GM18507 (cell line): ENCODE data around the gene SDSL.

Experiments
- DNase-seq: peaks from one replicate; pipeline ENCODE4 v3.0.0; 2011; ENCODE audit warnings: low read depth; ENCODE audit not compliant: insufficient read length; ENCODE audit errors: extremely low spot score
- FAIRE-seq: peaks from 2 replicates; lab custom pipeline; 2011; peaks lifted over from hg19 to GRCh38; lab: Jason Lieb, UNC

The SDSL gene

GRCh38 chr12:113475451-113476175 is 53.4 kb downstream of the SDSL start:
- FAIRE-seq (no peak), DNase-seq (no peak)

GRCh38 chr12:113476176-113476986 is 54.2 kb downstream of the SDSL start:
- DNase-seq (no peak), FAIRE-seq (no peak)

- FAIRE-seq (no peak), DNase-seq (no peak)
Measured at GRCh38 chr12:113477171-113477841, 55.1 kb downstream of the SDSL start.

- no peak for FAIRE-seq
- no peak for DNase-seq
Measured at GRCh38 chr12:113477842-113478215, 55.6 kb downstream of the SDSL start.

- DNase-seq = no peak
Measured at GRCh38 chr12:113478351-113479011, 56.3 kb downstream of the SDSL start.

GRCh38 chr12:113479216-113479589 is 57.0 kb downstream of the SDSL start:
- FAIRE-seq (no peak), DNase-seq (no peak)

More at GRCh38 chr12:113478351-113479011, 56.3 kb downstream of the SDSL start:
- FAIRE-seq = no peak

GRCh38 chr12:113479590-113480335 is 57.6 kb downstream of the SDSL start:
- no peak for DNase-seq
- no peak for FAIRE-seq

- no peak for FAIRE-seq
- DNase-seq = no peak
Measured at GRCh38 chr12:113480336-113480971, 58.3 kb downstream of the SDSL start.

- DNase-seq = no peak
- no peak for FAIRE-seq
Measured at GRCh38 chr12:113482334-113482733, 60.2 kb downstream of the SDSL start.

GRCh38 chr12:113485330-113485729 is 63.1 kb downstream of the SDSL start:
- DNase-seq (no peak), FAIRE-seq (no peak)

- DNase-seq (no peak), FAIRE-seq (no peak)
Measured at GRCh38 chr12:113486722-113487121, 64.5 kb downstream of the SDSL start.
